H9 (cell line): ENCODE measurements around the gene SLC25A22. TPM values are rescaled to one million over a fixed set of nuclear protein-coding genes. Genes with fewer than 3 reads are reported as not detected.

Source experiments
- DNase-seq: peaks from one replicate; pipeline ENCODE4 v3.0.0-alpha.2; 2017
- H2AFZ ChIP-seq: one replicate; pipeline ENCODE4 v1.6.1; 2013; ENCODE audit warnings: mild to moderate bottlenecking, low read length, control low read depth, moderate library complexity
- H2AK5ac ChIP-seq: 2 replicates; pipeline ENCODE4 v1.6.1; 2013; ENCODE audit warnings: low read length, control low read depth, mixed read lengths; ENCODE audit not compliant: insufficient read length
- H2BK120ac ChIP-seq: one replicate; pipeline ENCODE4 v1.6.1; 2013; ENCODE audit warnings: low read depth, mild to moderate bottlenecking, low read length, control low read depth, inconsistent platforms; ENCODE audit not compliant: poor library complexity, severe bottlenecking
- H2BK12ac ChIP-seq: 2 replicates; pipeline ENCODE4 v1.6.1; 2013; ENCODE audit warnings: low read length, control low read depth, mixed read lengths, low read depth; ENCODE audit not compliant: insufficient read length
- H2BK15ac ChIP-seq: 2 replicates; pipeline ENCODE4 v1.6.1; 2013; ENCODE audit warnings: low read depth, low read length, control low read depth
- H2BK20ac ChIP-seq: one replicate; pipeline ENCODE4 v1.6.1; 2013; ENCODE audit warnings: low read depth, mild to moderate bottlenecking, low read length, control low read depth, inconsistent platforms; ENCODE audit not compliant: poor library complexity, severe bottlenecking
- H2BK5ac ChIP-seq: 2 replicates; pipeline ENCODE4 v1.6.1; 2013; ENCODE audit warnings: low read length, control low read depth, mixed read lengths; ENCODE audit not compliant: insufficient read length
- H3K14ac ChIP-seq: 2 replicates; pipeline ENCODE4 v1.6.1; 2013; ENCODE audit warnings: low read length, control low read depth; ENCODE audit not compliant: insufficient read depth
- H3K18ac ChIP-seq: 2 replicates; pipeline ENCODE4 v1.6.1; 2013; ENCODE audit warnings: low read depth, mild to moderate bottlenecking, mixed read lengths, low read length, control low read depth; ENCODE audit not compliant: insufficient read length
- H3K23ac ChIP-seq: 2 replicates; pipeline ENCODE4 v1.6.1; 2013; ENCODE audit warnings: low read length, control low read depth, mixed read lengths, low read depth; ENCODE audit not compliant: insufficient read length
- H3K23me2 ChIP-seq: 2 replicates; pipeline ENCODE4 v1.6.1; 2013; ENCODE audit warnings: low read depth, mild to moderate bottlenecking, mixed read lengths, low read length, control low read depth; ENCODE audit not compliant: insufficient read length, poor library complexity, severe bottlenecking
- H3K27ac ChIP-seq: 2 replicates; pipeline ENCODE4 v1.5.1; 2013; ENCODE audit warnings: low read length, control low read depth, mixed read lengths, low read depth; ENCODE audit not compliant: insufficient read length
- H3K27me3 ChIP-seq: 2 replicates; pipeline ENCODE4 v1.6.1; 2013; ENCODE audit warnings: low read length, control low read depth, inconsistent platforms; ENCODE audit not compliant: insufficient read depth
- H3K4ac ChIP-seq: 2 replicates; pipeline ENCODE4 v1.6.1; 2013; ENCODE audit warnings: low read depth, mild to moderate bottlenecking, control low read depth, inconsistent platforms, low read length, moderate library complexity
- H3K4me1 ChIP-seq: 2 replicates; pipeline ENCODE4 v1.6.1; 2013; ENCODE audit warnings: low read length, control low read depth, inconsistent platforms; ENCODE audit not compliant: insufficient read depth
- H3K4me2 ChIP-seq: 2 replicates; pipeline ENCODE4 v1.6.1; 2013; ENCODE audit warnings: low read length, control low read depth, mixed read lengths; ENCODE audit not compliant: insufficient read length, insufficient read depth
- H3K56ac ChIP-seq: 2 replicates; pipeline ENCODE4 v1.6.1; 2013; ENCODE audit warnings: low read depth, mild to moderate bottlenecking, mixed read lengths, low read length, control low read depth; ENCODE audit not compliant: insufficient read length
- H3K79me1 ChIP-seq: 2 replicates; pipeline ENCODE4 v1.6.1; 2013; ENCODE audit warnings: low read depth, mild to moderate bottlenecking, moderate library complexity, low read length, control low read depth, inconsistent platforms; ENCODE audit not compliant: insufficient read depth, poor library complexity, severe bottlenecking
- H3K79me2 ChIP-seq: 2 replicates; pipeline ENCODE4 v1.6.1; 2013; ENCODE audit warnings: low read length, control low read depth, inconsistent platforms; ENCODE audit not compliant: insufficient read depth
- H3K9ac ChIP-seq: 2 replicates; pipeline ENCODE4 v1.6.1; 2013; ENCODE audit warnings: low read length, control low read depth, mixed read lengths; ENCODE audit not compliant: insufficient read length; ENCODE audit errors: extremely low read depth
- H3K9me3 ChIP-seq: one replicate; pipeline ENCODE4 v1.6.1; 2013; ENCODE audit warnings: low read depth, low read length, inconsistent platforms; ENCODE audit not compliant: control insufficient read depth
- H3T11ph ChIP-seq: one replicate; pipeline ENCODE4 v1.6.1; 2013; ENCODE audit warnings: mild to moderate bottlenecking, low read length, control low read depth, inconsistent platforms
- H4K20me1 ChIP-seq: one replicate; pipeline ENCODE4 v1.6.1; 2013; ENCODE audit not compliant: control insufficient read depth, insufficient read length, insufficient read depth
- H4K5ac ChIP-seq: 2 replicates; pipeline ENCODE4 v1.6.1; 2013; ENCODE audit warnings: low read depth, mild to moderate bottlenecking, mixed read lengths, low read length, control low read depth; ENCODE audit not compliant: insufficient read length
- H4K8ac ChIP-seq: replicated peaks from 2 replicates; pipeline ENCODE4 v1.6.1; 2013; ENCODE audit warnings: low read length, control low read depth, mixed read lengths, low read depth; ENCODE audit not compliant: insufficient read length
- H4K91ac ChIP-seq: 2 replicates; pipeline ENCODE4 v1.6.1; 2013; ENCODE audit warnings: low read depth, mild to moderate bottlenecking, moderate library complexity, mixed read lengths, low read length, control low read depth; ENCODE audit not compliant: insufficient read length
- H3K27ac Mint-ChIP-seq, 3 experiments: 2 replicates in 2 of 3; 3 replicates in 1 of 3; pipeline ENCODE4 v1.8.0; 2020 to 2021; ENCODE audit warnings: mixed read lengths in 3 of 3, mild to moderate bottlenecking in 1 of 3, moderate library complexity in 1 of 3
- H3K27me3 Mint-ChIP-seq: 2 replicates; pipeline ENCODE4 v1.8.0; 2021; ENCODE audit warnings: low read depth, mild to moderate bottlenecking, moderate library complexity, mixed read lengths
- H3K36me3 Mint-ChIP-seq, 3 experiments: 2 replicates in 2 of 3; 3 replicates in 1 of 3; pipeline ENCODE4 v1.8.0; 2020 to 2021; ENCODE audit warnings: low read depth in 3 of 3, mixed read lengths in 3 of 3; ENCODE audit not compliant: insufficient read depth in 1 of 3
- H3K4me1 Mint-ChIP-seq, 2 experiments: 2 replicates each; pipeline ENCODE4 v1.8.0; 2020; ENCODE audit warnings: mixed read lengths in 2 of 2
- H3K4me3 Mint-ChIP-seq, 2 experiments: 2 replicates in 1 of 2; 3 replicates in 1 of 2; pipeline ENCODE4 v1.8.0; 2020 to 2021; ENCODE audit warnings: mild to moderate bottlenecking in 2 of 2, mixed read lengths in 2 of 2, moderate library complexity in 1 of 2
- H3K9me3 Mint-ChIP-seq, 2 experiments: 2 replicates in 1 of 2; 3 replicates in 1 of 2; pipeline ENCODE4 v1.8.0; 2020; ENCODE audit warnings: mild to moderate bottlenecking in 2 of 2, mixed read lengths in 2 of 2, moderate library complexity in 1 of 2
- WGBS: extraction: QIAGEN DNeasy Blood & Tissue Kit; methylation state at CpG from one replicate; pipeline ENCODE4 v1.1.7; 2013; ENCODE audit warnings: missing lambda C conversion rate, low lambda C conversion rate, mixed read lengths; ENCODE audit not compliant: insufficient read length; ENCODE audit errors: extremely low coverage; 5-methylcytosine and 5-hydroxymethylcytosine counted together
- total RNA-seq: library from RNA; stranded (reverse); gene quantifications from 2 replicates; pipeline ENCODE4 v1.2.1, GENCODE V29; 2021
- TF ChIP-seq, protein P1 (sequence below): fragments of 200-600 bp; sonication (generic); conservative IDR thresholded peaks from 3 replicates; pipeline ENCODE4 v1.8.0; 2021; ENCODE audit warnings: antibody characterized with exemption, mild to moderate bottlenecking

SLC25A22 gene
- total RNA-seq, 1 experiment from 2014 or later: 51.9 TPM

DNA sequence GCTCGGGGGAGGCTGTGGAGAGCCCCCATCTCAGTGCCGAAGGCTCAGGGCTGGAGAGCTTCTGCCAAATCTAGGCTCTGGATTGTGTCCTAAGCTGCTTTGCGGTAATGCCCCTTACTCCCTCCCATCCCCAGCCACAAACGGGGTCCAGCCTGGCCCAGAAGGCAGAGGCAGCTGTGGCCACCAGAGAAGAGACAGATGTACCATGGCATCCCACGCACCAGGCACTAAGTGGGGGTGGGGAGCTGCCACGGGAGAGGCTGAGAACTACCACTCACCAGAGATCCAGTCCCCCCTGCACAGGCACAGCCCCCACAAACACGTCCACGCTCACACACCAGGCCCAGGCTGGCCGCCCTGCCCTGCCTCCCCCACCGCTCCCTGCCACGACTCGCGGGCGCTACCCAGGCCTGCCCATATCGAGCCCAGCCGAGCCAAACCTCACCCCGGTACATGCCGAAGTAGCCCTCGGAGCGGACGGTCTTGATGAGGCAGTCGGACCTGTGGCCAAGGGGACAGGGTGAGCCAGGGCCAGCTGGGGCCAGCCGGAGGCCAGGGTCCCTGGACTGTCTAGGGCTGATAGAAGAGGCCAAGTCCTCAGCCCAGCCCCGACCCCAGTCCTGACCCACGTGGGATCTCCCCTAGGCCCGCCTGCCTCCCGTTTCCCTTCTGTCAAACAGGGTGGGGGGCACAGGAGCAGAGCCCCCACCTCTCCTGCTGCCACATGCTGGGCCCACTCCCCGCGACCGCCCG lies 3.9 kb downstream of the SLC25A22 start:
- Histone ChIP-seq H4K91ac (no peak overlapping the region), H3K4me2 (no peak overlapping the region), H3K14ac (no peak overlapping the region), H3K56ac (no peak overlapping the region), H3K4ac (no peak overlapping the region), H2BK15ac (no peak overlapping the region), H3K23ac (no peak overlapping the region), H4K8ac (no peak overlapping the region), H3K79me1 (no peaks in the 10 kb centered on the region), H2BK12ac (no peak overlapping the region), H3K23me2 (peaks cover 12% of the 10 kb centered on the region), H3K9ac (no peak overlapping the region), H3K4me1 (no peaks in the 10 kb centered on the region; the same call in 1 of the 2 replicates), H3K27me3 (no peaks in the 10 kb centered on the region), H3K9me3 (no peaks in the 10 kb centered on the region), H2BK20ac (no peak overlapping the region), H2BK5ac (no peak overlapping the region), H3K27ac (no peak overlapping the region), H4K20me1 (peaks cover 2% of the 10 kb centered on the region), H2BK120ac (no peak overlapping the region), H3T11ph (no peak overlapping the region), H3K79me2 (no peaks in the 10 kb centered on the region), H3K18ac (no peak overlapping the region), H4K5ac (no peak overlapping the region), H2AK5ac (no peak overlapping the region), H2AFZ (no peak overlapping the region)
- TF ChIP-seq, protein P1, sequence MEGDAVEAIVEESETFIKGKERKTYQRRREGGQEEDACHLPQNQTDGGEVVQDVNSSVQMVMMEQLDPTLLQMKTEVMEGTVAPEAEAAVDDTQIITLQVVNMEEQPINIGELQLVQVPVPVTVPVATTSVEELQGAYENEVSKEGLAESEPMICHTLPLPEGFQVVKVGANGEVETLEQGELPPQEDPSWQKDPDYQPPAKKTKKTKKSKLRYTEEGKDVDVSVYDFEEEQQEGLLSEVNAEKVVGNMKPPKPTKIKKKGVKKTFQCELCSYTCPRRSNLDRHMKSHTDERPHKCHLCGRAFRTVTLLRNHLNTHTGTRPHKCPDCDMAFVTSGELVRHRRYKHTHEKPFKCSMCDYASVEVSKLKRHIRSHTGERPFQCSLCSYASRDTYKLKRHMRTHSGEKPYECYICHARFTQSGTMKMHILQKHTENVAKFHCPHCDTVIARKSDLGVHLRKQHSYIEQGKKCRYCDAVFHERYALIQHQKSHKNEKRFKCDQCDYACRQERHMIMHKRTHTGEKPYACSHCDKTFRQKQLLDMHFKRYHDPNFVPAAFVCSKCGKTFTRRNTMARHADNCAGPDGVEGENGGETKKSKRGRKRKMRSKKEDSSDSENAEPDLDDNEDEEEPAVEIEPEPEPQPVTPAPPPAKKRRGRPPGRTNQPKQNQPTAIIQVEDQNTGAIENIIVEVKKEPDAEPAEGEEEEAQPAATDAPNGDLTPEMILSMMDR: no peak
- Mint-ChIP-seq H3K27ac (no peak overlapping the region), H3K27me3 (no peaks in the 10 kb centered on the region), H3K4me1 (peaks cover 16 to 32% of the 10 kb centered on the region in 2 experiments), H3K36me3 (peaks cover 0 to 16% (median 3%) of the 10 kb centered on the region in 3 experiments; a peak in 2 of 7 replicates), H3K9me3 (no peaks in the 10 kb centered on the region), H3K4me3 (no peak overlapping the region)
- no peak for DNase-seq
- no CpG with 5 or more reads among the region's 31 CpGs for WGBS
